GM23338 (cell line): ENCODE measurements around the gene OMA1.

Experiments used
- CREB1 ChIP-seq: fragments of 250-450 bp; sonication (Bioruptor Pico); IDR thresholded peaks from 2 replicates; pipeline ENCODE4 v1.5.0; 2020; ENCODE audit warnings: low read depth, mild to moderate bottlenecking, moderate library complexity
- ETS1 ChIP-seq: IDR thresholded peaks from 2 replicates; pipeline ENCODE4 v1.6.1; 2016; ENCODE audit warnings: antibody characterized with exemption
- EZH2 ChIP-seq: fragments of 200-600 bp; sonication (generic); IDR thresholded peaks from one replicate; pipeline ENCODE4 v1.8.0; 2017; ENCODE audit warnings: antibody characterized with exemption, mild to moderate bottlenecking, low read depth; ENCODE audit not compliant: unreplicated experiment
- EZH2phosphoT487 ChIP-seq: fragments of 200-600 bp; sonication (generic); IDR thresholded peaks from one replicate; pipeline ENCODE4 v1.8.1; 2018; ENCODE audit warnings: antibody characterized with exemption; ENCODE audit not compliant: unreplicated experiment
- JUNB ChIP-seq: IDR thresholded peaks from one replicate; pipeline ENCODE4 v1.6.1; 2016; ENCODE audit warnings: antibody characterized with exemption; ENCODE audit not compliant: unreplicated experiment
- NANOG ChIP-seq: IDR thresholded peaks from 2 replicates; pipeline ENCODE4 v1.6.1; 2016; ENCODE audit warnings: antibody characterized with exemption, borderline replicate concordance
- POLR2AphosphoS5 ChIP-seq: IDR thresholded peaks from 2 replicates; pipeline ENCODE4 v1.6.1; 2016; ENCODE audit warnings: antibody characterized with exemption, low read depth
- ZNF114 ChIP-seq: fragments of 250-450 bp; sonication (Bioruptor Pico); IDR thresholded peaks from 2 replicates; pipeline ENCODE4 v1.5.0; 2020; ENCODE audit warnings: mild to moderate bottlenecking, moderate library complexity
- ZNF331 ChIP-seq: fragments of 250-450 bp; sonication (Bioruptor Pico); IDR thresholded peaks from 2 replicates; pipeline ENCODE4 v1.5.0; 2020; ENCODE audit warnings: low read depth, mild to moderate bottlenecking, moderate library complexity
- TF ChIP-seq, protein P1 (sequence below), 2 experiments: fragments of 200-600 bp in 1 of 2; sonication (generic) in 1 of 2; conservative IDR thresholded peaks; 2 replicates each; pipeline versions ENCODE4 v1.5.1 to v1.6.1; 2016 to 2017; ENCODE audit warnings: antibody characterized with exemption in 2 of 2, low read depth in 2 of 2, mild to moderate bottlenecking in 2 of 2, moderate library complexity in 1 of 2
- TF ChIP-seq, protein P2 (sequence below): IDR thresholded peaks from one replicate; pipeline ENCODE4 v1.6.1; 2018; ENCODE audit warnings: antibody characterized with exemption; ENCODE audit not compliant: unreplicated experiment

DNA sequence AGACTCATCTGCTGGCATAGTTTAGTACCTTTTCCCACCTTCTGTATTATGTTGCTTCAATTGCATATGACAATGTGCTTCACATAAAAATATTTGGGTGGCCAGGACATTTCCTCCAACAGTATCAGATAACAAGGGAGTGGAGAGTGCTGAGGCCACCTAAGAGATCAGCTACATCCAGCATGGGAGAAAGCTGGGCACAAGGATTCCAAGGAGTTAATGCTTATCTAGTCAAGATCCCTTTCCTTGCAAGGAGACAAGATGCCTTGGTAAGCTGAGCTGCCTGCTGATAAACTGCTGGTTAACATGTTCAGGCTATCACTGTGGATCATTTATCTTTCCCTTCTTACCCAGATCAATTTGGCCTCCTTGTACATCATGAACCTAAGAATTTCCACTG lies 25.1 kb upstream of the OMA1 start:
- TF ChIP-seq, protein P1, sequence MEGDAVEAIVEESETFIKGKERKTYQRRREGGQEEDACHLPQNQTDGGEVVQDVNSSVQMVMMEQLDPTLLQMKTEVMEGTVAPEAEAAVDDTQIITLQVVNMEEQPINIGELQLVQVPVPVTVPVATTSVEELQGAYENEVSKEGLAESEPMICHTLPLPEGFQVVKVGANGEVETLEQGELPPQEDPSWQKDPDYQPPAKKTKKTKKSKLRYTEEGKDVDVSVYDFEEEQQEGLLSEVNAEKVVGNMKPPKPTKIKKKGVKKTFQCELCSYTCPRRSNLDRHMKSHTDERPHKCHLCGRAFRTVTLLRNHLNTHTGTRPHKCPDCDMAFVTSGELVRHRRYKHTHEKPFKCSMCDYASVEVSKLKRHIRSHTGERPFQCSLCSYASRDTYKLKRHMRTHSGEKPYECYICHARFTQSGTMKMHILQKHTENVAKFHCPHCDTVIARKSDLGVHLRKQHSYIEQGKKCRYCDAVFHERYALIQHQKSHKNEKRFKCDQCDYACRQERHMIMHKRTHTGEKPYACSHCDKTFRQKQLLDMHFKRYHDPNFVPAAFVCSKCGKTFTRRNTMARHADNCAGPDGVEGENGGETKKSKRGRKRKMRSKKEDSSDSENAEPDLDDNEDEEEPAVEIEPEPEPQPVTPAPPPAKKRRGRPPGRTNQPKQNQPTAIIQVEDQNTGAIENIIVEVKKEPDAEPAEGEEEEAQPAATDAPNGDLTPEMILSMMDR (conservative IDR thresholded peaks at IDR 0.05; ENCODE audit: low read depth in 2 of 2) = no peak
- TF ChIP-seq, protein P2, sequence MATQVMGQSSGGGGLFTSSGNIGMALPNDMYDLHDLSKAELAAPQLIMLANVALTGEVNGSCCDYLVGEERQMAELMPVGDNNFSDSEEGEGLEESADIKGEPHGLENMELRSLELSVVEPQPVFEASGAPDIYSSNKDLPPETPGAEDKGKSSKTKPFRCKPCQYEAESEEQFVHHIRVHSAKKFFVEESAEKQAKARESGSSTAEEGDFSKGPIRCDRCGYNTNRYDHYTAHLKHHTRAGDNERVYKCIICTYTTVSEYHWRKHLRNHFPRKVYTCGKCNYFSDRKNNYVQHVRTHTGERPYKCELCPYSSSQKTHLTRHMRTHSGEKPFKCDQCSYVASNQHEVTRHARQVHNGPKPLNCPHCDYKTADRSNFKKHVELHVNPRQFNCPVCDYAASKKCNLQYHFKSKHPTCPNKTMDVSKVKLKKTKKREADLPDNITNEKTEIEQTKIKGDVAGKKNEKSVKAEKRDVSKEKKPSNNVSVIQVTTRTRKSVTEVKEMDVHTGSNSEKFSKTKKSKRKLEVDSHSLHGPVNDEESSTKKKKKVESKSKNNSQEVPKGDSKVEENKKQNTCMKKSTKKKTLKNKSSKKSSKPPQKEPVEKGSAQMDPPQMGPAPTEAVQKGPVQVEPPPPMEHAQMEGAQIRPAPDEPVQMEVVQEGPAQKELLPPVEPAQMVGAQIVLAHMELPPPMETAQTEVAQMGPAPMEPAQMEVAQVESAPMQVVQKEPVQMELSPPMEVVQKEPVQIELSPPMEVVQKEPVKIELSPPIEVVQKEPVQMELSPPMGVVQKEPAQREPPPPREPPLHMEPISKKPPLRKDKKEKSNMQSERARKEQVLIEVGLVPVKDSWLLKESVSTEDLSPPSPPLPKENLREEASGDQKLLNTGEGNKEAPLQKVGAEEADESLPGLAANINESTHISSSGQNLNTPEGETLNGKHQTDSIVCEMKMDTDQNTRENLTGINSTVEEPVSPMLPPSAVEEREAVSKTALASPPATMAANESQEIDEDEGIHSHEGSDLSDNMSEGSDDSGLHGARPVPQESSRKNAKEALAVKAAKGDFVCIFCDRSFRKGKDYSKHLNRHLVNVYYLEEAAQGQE = no peak
- TF ChIP-seq POLR2AphosphoS5 (no peak), EZH2phosphoT487 (no peak), EZH2 (no peak), ZNF114 (CRISPR knock-in tag) (no peak), JUNB (no peak), CREB1 (CRISPR knock-in tag) (no peak), ZNF331 (CRISPR knock-in tag) (no peak), ETS1 (no peak), NANOG (no peak)
